Kasumi-1 (cell line): ENCODE data around the gene SEMA7A.

Experiments
- DNase-seq, 2 experiments: peaks; one replicate each; lab custom pipeline; 2025; lab: John Stamatoyannopoulos, UW

SEMA7A gene

DNA sequence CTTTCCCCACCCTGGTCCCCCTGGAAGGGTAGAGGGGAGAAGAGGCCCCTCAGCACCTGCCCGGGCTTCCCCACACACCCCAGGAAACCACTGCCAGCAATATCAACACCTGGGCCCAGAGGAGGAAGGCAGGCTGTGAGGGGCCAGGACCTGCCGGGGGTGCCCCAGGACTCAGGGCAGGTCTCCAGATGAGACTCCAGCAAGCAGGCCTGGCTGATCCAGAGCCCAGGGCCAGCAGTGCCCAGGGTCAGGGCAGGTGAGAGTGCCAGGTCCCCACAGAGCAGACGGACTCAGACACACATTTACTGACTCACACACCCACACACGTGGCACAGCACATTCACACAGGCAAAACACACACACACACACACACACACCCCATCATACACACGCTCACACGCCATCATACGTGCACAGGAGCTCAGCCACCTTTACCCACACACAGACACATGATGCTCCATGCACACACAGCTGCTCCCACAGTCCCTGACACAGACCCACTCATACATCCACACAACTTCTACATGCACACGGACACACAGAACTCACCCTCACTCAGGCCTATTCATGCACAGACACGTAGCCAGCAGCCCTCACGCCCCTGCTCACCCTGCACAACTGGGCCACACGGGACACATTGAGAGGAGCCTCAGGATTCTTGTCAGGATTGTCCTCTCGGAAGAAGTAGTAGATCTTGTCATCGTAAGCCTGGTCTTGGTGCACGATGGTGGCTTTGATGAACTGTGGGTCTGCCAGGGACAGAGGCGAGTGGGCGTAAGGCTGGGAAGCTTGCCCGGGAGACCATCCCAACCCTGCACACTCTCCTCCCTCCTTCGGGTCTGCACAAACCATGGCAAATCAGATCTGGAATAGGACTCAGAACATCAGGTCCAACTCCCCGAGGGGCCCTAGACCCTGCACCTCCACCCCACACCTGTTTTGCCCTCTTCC, 17.5 kb downstream of the SEMA7A start:
- no peak for DNase-seq

DNA sequence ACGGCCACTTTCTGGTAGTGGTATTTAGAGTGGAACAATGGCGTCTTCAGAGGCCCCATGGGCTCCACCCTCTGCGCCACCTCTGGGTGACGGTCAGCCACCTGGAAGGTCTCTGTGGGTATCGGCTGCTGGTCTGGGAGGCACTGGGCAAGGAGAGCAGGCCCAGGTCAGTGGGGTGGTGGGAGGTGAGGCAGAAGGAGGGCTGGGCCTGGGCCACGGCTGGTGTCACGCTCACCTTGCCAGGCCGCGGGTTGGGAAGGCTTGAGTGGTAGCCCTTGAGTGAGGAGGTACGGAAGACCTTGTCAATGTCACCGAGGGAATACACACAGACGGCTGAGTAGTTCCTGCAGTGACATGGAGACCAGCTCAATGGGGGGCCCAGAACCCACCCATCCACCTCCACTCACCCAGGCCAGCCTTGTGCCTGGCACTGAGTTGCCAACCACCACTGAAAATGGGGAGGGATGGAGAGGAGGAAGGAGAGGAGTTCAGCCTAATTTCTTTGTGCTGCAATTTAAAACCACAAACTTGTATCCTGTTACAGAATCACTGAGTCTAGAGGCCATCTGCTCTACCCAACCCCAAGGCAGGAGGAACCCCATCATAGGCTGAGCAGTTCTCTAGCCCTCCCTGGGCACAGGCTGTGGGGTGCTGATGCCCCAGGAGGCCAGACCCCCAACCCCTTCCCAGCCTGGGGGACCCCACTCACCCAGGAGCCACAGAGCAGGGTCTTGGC, 19.0 kb downstream of the SEMA7A start:
- peak; percentile 37 to 63 for DNase-seq

DNA sequence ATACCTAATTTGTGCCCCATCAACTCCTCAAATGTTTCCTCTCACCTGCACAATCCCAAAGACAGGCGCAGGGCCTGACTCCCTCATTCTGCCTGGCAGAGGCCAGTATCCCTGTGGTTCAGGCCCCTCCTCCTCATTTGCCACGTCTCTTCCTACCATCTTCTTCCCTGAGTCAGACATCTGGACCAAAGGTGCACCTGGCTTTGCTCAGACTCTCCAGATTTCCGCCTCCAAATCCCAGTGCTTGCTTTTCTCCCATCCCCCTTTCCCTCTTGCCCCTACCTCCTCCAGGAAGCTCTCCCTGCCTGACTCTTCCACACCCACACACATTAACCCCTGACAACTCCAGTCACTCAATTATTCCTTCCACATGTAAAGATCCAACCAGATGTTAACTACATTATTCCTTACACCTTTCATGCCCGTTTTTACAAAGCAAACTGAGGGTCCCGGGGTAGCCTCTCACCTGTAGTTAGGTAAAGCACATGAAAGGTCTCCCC, 19.6 kb downstream of the SEMA7A start:
- DNase-seq = no peak

DNA sequence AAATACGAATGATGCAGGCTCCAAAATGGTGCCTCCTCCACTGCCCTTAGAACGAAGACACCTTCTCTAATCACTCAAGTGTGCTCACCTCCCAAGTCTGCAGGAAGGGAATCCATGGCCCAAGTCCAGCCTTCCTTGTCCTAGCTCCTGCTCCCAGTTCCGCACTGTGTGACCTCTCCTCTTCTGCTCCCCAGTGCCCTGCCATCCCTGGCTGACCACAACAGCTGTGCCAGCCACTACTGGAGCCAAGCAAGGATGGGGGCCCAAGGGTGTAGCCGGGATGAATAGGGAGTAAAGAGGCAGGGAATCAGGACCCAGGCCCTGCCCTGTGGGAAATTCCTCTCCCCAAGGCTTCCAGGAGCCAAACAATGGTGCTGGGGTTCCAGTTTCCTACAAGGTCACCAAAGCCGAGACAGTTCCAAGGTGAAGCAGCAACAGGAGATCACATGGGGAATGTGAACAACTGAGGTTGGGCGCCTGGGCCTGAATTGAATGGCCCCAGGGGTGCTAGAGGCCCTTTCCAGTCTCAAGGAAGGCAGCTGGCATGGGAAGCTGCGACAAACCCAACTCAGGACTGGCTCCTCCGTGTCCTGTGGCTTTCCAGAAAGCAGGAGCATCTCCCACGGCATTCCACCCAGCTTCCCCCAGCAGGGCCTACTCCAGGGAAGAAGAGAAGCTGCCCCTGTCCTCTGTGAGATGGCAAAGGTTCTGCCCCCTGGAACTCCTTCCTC, 20.2 kb downstream of the SEMA7A start:
- no peak for DNase-seq

DNA sequence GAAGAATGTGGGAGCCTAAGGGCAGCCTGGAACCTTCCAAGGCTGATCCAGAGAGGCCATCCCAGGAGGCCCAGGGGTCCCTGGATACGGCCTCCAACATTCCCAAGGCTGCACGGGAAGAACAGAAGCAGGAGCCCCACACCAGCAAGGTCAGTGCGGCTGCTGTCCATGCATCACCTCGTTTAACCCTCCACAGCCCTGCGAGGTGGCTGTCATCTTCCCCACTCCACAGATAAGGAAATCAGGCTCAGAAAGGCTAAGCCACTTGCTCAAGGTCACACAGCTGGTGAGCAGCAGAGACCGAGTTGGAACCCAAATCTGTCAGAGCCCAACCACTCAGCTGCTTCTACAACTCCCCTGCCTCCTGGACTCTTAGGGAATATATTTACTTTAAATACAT, 21.6 kb downstream of the SEMA7A start:
- DNase-seq = no peak

DNA sequence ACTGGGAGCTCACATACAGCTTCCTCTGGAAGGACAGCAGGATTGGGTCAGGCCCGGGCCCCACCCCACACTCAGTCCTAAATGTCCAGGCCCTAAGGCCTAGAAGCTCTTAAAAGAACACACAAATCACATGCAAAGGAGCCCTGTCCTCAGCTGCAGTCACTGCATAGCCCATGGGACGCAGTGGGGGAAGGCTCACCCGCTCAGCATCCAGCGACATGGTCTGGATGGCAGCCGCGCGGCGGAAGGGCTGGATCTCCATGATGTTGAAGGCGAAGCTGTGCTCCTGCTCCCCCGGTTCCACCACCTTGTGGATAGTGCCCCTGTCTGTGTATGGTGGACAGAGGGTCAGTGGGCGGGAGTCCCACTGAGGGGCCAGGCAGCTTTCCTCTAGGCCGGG, 22.1 kb downstream of the SEMA7A start:
- DNase-seq = no peak

DNA sequence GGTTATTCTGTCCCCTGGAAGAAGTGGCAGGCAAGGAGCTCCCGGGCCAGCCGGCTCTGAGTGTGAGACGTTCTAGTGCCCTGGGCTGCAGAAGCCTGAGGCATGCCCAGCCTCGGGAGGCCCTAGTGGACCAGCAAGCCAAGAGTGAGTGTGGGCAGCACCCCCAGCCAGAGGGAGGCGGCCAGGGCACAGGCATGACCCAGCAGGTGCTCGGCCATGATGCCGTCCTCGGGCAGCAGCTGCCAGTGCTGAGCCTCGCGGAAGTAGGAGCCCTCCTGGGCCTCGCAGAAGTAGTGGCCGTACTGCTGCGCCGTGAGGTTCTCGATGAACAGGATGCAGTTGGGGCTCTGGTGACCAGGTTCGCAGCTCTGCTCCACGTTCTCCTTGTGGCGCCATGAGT, 23.3 kb downstream of the SEMA7A start:
- DNase-seq = no peak

DNA sequence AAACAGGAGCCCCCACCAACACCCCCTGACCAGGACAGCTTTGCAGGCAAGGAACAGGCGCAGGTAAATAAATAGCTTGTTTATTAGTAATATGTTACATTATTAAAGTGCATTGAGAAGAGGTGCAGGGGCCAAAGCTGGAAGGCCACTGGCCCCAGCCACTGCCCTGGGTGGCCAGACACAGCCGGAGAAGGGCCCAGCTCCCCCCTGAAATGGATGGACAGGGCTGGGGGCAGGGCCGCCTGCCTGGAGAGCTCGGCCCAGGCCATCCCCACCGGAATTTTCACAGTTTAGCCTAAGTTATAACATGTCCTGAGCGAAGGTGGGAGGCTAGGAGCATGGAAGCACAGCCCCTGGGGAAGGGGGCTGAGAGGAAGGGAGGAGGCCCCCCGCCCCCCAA, 24.5 kb downstream of the SEMA7A start:
- DNase-seq = no peak

DNA sequence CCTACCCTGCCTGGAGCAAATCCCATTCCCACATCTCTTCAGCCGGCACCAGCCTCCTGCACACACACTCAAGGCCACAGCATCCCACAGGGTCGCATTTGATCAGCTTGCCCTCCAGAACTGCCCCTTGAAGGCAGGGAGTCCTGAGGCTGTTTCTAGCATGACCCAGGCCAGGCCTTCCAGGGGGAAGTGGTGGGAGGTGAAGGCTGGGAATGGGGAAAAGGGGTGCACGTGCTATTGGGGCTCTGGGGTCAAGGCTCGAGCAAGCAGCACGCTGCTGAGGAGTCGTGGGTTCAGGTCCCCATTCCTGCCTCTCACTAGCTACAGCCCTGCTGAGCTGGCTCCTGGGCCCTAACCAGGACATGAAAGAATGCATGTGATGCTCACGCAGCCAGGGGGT, 24.9 kb downstream of the SEMA7A start:
- DNase-seq = no peak

DNA sequence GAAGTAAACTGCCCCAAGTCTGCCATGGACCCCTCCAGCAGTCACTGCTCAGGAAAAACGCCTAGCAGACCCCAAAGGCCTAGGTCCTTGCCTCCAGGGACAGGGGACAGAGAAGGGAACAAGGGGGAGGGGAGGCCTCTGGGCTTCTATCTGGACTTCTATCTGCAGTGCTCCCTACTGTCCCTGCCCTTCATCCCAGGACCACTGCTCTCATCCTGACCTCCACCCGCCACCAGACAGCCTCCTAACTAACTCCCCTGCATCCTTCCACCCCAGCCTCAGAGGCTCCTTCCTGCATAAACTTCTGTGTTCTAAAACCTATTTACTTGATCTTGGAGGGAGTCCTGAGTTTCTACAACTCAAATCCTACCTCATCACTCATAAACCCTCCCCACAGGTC, 25.4 kb downstream of the SEMA7A start:
- no peak for DNase-seq

DNA sequence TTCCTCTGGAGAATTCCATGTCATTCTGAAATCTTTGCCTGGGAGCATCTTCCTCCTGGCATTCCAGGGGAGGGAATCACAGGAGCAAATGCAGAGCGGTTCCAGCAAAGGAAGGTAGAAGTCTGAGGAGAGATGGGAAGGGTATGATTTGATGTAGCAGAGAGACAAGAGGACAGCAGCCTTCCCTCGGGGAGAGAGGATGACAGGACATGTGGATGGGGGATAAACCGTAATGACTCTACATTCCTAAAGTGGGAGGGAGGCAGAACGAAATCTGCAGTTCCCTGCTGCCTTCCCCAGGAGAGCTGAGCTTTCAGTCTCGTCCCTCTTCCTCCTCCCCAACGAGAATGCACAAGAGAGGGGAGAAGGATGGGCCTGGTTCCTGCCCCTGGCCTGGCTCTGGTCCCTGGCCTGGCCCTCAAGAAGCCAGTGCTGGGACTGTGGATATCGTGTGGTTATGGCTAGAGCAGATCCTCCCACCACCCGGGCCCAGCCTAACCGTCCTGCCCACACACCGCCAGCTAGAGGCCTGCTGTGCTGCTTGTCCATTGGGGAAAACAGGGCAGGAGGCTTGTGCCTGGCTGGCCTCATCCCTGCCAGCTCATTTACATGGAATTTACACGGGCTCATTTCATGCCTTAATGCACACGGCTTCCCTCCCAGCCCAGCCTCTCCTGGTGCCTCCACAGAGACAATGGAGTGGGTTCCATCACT, 26.6 kb downstream of the SEMA7A start:
- DNase-seq = no peak

DNA sequence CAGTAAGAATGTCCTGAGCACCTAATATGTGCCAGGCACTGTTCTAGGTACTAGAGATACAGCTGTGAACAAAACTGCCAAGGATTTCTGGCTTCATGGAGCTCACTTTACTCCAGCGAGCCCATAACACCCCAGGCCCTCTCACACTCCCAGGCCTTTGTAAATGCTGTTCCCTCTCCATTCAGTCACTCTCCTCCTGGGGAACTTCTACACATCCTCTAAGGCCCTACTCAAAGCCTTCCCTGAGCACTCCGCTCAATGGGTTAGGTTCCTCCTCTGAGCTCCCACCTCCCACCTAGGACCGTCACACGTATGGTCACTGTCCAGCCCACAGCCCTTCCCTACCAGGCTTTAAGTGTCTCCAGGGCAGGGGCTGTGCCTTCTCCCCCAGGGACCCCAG, 27.2 kb downstream of the SEMA7A start:
- no peak for DNase-seq

DNA sequence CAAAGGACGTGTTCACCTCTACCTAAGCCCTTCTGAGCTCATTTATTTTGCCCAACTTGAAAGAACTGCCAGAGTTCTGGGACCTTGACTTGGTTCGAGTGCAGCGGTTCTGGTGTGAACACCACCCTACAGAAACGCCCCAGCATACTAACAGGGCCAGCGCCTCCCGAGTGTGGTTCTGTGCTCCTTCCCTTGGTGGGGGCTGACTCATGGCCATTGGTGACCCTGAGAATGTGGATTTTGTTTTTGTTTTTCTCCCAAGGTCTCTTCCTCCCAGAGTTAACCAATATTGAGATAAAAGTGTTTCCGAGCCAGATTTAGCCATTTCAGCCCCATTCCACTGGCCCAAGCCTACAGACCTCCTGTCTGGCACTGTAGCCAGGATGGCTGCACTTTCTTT, 27.9 kb downstream of the SEMA7A start:
- no peak for DNase-seq

DNA sequence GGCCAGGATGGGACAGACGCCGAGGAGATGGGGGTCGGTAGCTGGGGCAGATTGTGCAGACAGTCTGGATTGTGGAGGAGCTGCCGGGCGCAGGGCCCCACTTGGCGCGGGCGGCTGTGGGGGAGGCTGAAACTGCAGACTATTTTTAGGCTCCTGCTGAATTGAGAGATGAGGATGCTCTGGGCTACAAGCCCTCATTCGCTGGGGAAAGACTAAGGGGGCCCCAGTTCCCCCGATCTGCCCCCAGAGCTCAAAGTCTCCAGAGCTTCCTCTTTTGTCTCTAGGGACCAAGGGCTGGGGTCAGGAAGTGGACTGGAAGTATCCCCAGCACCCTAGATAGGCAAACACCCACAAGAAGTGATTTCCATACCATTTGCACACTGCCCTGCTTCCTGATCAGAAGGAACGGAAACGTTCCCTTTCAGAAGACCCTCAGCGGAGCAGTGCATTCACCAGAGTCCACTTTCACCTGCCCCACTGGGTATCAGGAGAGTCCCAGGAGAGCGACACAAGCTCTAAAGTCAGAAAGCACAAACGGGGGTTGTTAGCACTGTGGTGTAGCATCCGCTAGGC, 29.7 kb downstream of the SEMA7A start:
- peak; percentile 94 to 96 for DNase-seq

DNA sequence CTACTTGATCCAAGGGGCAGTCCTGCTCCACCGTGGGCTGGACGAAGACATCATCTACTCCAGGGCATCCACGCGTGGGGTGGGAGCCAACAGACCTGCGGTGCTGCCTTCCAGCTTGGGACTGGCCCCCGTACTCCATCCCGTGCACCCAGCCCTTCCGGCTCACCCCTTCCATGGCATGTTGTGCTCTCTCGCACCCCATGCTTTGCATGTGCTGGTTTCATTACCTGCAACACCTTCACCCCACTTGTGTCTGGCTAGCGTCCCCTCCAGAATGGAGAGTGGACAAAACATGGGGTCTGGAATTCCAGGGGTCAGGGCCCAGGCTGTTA, 30.2 kb downstream of the SEMA7A start:
- DNase-seq = no peak

DNA sequence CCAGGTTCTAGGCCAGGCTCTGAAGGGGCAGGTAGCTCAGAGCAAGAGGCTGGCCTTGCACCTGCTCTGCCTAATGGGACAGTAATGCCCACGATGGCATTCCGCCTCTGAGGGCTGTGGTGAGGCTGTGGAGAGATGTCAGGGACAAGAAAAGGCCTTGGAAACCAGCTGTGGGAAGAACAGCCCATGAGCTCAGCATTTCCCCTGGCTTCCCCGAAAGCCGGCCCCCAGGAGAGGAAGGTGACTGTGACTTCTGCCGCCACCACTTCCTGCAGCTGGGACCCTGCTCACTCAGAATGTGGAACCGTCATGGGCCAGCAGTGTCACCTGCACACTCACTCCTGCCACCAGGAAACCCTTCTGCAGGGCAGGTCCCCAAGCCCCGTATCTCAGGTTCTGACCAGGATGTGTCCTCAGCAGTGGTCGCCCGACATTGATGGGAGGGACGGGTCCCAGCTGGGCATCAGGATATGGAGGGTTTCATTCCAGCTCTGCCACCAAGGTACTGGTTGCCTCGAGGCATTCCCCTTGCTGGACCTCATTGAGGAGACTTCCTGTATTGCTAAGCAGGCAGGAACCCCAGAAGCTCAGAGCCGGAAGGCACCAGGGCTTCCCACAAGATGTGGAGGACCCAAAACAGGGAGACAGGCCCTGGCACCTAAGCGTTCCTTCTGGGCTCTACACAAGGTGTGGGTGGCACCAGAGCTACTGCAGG, 30.7 kb downstream of the SEMA7A start:
- DNase-seq = peak; percentile 86 to 88

DNA sequence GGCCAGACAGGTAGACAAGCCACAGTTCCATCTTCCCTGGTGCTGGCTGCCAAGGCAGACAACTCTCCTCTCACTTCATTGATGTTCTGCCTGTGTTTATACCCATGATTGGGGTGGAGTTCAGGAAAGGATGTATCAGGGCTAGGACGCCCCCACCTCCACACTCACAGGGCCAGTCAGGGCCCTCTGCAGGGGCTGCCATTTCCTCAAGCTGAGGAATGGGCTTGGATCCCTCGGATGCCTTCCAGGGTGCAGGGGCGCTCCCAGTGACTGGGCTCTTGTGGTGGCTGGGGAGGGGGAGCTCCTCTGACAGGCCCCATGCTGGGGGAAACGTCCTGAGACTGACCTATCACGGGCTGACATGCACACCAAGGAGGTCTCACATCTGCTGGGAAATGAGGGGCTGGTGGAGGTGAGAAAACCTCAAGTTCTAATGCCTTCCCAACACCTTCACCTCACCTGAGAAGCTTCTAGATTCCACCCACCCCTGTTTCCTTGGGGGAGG, 31.4 kb downstream of the SEMA7A start:
- DNase-seq = no peak

DNA sequence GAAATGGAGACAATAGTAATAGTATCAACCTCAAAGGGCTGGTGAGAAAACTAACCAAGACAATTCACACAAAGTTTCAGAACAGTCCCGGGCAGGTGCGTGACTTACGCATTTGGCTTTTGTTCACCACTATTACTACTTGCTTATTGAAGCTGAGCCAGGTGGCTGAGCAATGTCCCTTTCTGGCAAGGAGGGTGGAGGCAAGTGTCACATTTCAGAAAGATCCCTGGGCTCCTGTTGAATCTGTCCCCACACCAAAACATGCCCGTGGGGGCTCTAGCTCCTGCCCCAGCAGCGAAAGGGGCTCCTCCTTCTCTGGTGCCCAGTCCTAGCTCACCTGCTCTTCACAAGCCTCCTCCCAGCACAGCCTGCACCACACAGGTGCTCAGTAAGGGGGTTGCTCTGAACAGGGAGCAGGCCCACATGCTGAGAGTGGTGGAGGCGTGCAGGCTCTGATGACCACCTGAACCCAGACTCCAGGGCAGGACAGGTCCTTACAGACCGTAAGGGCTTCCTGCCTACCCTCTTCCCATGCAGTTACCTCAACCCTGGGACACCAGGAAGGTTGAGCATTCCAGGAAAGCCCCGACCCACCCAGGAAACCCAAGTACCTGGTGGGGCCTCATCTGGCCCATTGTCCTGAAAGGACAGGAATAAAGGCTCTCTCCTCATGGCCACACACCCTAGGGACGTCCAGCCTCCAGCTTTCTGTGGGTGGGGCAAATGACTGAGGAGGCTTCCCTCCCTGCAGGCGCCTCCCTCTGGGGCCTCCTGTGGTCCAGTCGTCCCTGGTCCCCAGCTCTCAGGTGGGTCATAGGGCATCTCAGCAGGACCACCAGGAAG, 32.6 kb downstream of the SEMA7A start:
- DNase-seq = no peak

DNA sequence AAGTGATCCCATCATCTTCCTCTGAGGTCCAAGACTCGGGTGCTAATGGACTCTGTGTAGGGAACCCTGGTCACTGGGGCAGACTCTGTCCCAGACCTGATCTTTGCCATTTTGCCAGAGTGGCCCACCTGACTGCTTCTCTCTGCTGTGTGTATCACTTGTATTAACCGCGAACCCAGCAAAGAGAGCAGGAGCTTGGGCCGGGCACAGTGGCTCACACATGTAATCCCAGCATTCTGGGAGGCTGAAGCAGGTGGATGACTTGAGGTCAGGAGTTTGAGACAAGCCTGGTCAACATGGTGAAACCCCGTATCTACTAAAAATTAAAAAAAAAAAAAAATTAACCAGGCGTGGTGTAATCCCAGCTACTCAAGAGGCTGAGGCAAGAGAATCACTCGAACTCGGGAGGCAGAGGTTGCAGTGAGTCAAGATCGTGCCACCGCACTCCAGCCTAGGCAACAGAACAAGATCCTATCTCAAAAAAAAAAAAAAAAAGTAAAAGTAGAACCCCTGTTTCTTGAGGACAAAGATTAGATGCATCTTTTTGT, 33.4 kb downstream of the SEMA7A start:
- DNase-seq = no peak
